ENCODE results near the gene FTO.

- peak in 2 of 5 experiments; percentile 11 to 52 for TF ChIP-seq CTCF (IDR thresholded peaks at IDR 0.05)
- TF ChIP-seq POLR2A (IDR thresholded peaks at IDR 0.05), result peak; percentile 34
- peak; percentile 22 to 55 (median 28) for TF ChIP-seq POLR2AphosphoS5 (IDR thresholded peaks at IDR 0.05)
Observed at GRCh38 chr16:53703590-53704444, at the start of gene FTO, which contains the start of gene RPGRIP1L.
